ENCODE data around the gene PPP1R15A. TPM values are rescaled to one million over a fixed set of nuclear protein-coding genes. Genes with fewer than 3 reads are reported as not detected.
A peak's percentile ranks its signal among the peaks of the same experiment; 100 is the strongest.

The PPP1R15A gene
- total RNA-seq, 6 experiments from 2014 or later = 70.2 to 97.3 (median 89.6) TPM

DNA sequence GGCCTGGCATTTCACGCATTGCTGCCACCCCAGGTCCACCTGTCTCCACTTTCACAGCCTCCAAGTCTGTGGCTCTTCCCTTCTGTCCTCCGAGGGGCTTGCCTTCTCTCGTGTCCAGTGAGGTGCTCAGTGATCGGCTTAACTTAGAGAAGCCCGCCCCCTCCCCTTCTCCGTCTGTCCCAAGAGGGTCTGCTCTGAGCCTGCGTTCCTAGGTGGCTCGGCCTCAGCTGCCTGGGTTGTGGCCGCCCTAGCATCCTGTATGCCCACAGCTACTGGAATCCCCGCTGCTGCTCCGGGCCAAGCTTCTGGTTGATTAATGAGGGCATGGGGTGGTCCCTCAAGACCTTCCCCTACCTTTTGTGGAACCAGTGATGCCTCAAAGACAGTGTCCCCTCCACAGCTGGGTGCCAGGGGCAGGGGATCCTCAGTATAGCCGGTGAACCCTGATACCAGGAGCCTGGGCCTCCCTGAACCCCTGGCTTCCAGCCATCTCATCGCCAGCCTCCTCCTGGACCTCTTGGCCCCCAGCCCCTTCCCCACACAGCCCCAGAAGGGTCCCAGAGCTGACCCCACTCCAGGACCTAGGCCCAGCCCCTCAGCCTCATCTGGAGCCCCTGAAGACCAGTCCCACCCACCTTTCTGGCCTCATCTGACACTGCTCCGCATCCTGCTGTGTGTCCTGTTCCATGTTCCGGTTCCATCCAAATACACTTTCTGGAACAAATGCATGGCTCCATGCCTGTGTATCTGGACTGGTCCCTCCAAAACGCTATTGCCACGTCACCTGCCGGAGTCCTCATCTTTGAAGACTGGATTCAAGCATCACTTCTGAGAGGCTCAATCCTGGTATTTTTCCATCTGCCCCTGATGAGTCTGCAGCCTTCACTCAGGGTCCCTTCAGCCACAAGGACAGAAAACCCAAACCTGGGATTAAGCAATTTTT lies 50.6 kb downstream of the PPP1R15A start:
- no peak overlapping the region; the same call in 1 of the 2 replicates for H3K27ac Mint-ChIP-seq
- H3K27me3 Mint-ChIP-seq (ENCODE audit: insufficient read depth) = no peaks in the 10 kb centered on the region; the same call in 1 of the 2 replicates
- no peak for DNase-seq
- H3K4me3 Mint-ChIP-seq = no peak overlapping the region
- H3K36me3 Mint-ChIP-seq (ENCODE audit: low read depth) = peaks cover 17% of the 10 kb centered on the region
- H3K4me1 Mint-ChIP-seq (ENCODE audit: low read depth) = peaks cover 22% of the 10 kb centered on the region
- no peaks in the 10 kb centered on the region for H3K9me3 Mint-ChIP-seq
- no peak for TF ChIP-seq CTCF (IDR thresholded peaks at IDR 0.05)

DNA sequence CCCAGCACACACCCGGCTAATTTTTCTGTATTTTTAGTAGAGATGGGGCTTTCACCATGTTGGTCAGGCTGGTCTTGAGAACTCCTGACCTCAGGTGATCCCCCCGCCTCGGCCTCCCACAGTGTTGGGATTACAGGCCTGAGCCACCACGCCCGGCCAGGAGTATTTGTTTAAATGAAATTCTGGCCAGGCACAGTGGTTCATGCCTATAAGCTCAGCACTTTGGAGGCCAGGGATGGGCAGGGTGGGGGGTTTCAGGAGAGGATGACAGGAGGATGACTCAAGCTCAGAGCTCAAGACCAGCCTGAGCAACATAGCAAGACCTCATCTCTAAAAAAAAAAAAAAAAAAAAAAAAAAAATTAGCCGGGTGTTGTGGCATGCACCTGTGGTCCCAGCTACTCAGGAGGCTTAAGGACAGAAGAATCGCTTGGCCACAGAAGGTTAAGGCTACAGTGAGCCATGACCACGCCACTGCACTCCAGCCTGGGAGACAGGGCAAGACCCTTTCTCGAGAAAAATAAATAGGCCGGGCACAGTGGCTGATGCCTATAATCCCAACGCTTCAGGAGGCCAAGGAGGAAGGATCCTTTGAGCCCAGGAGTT lies 53.1 kb downstream of the PPP1R15A start:
- Mint-ChIP-seq H3K9me3 (no peaks in the 10 kb centered on the region), H3K4me3 (no peak overlapping the region), H3K36me3 (ENCODE audit: low read depth) (peaks cover 5% of the 10 kb centered on the region; the same call in 1 of the 2 replicates), H3K27me3 (ENCODE audit: insufficient read depth) (peaks cover 3% of the 10 kb centered on the region), H3K4me1 (ENCODE audit: low read depth) (peaks cover 22% of the 10 kb centered on the region), H3K27ac (peak overlapping the region; percentile 77)
- no peak for TF ChIP-seq CTCF (IDR thresholded peaks at IDR 0.05)
- DNase-seq = peak; percentile 75

Other genes with a start within 250 kb of the PPP1R15A start
- 1 to 10 TPM; 3.8 to 5.7 (median 4.4) TPM for gene DBP, start 235.0 kb upstream of the PPP1R15A start, total RNA-seq (2021; fragmentation: NEBNext Ultra II Directional; extraction: Animal tissue kit (Norgen Biotek cat#: 25700))
- gene CA11, start 226.2 kb upstream of the PPP1R15A start, total RNA-seq (2021; fragmentation: NEBNext Ultra II Directional; extraction: Animal tissue kit (Norgen Biotek cat#: 25700)) = 1 to 10 TPM in 4 of 6 experiments, under 1 TPM in 2; 0.53 to 2.5 (median 1.4) TPM
- gene NTN5, start 199.4 kb upstream of the PPP1R15A start, total RNA-seq (2021; fragmentation: NEBNext Ultra II Directional; extraction: Animal tissue kit (Norgen Biotek cat#: 25700)) = under 1 TPM in 4 of 6 experiments, not detected in 2; 0.12 to 0.23 (median 0.18) TPM
- gene FUT2, start 176.4 kb upstream of the PPP1R15A start, total RNA-seq (2021; fragmentation: NEBNext Ultra II Directional; extraction: Animal tissue kit (Norgen Biotek cat#: 25700)) = not detected
- 1 to 10 TPM; 2.7 to 4.5 (median 3.0) TPM for gene MAMSTR, start 152.7 kb upstream of the PPP1R15A start, total RNA-seq (2021; fragmentation: NEBNext Ultra II Directional; extraction: Animal tissue kit (Norgen Biotek cat#: 25700))
- under 1 TPM in 1 of 6 experiments, not detected in 5; 0.07 TPM for gene RASIP1, start 131.8 kb upstream of the PPP1R15A start, total RNA-seq (2021; fragmentation: NEBNext Ultra II Directional; extraction: Animal tissue kit (Norgen Biotek cat#: 25700))
- not detected for gene IZUMO1, start 125.5 kb upstream of the PPP1R15A start, total RNA-seq (2021; fragmentation: NEBNext Ultra II Directional; extraction: Animal tissue kit (Norgen Biotek cat#: 25700))
- gene FUT1, start 119.8 kb upstream of the PPP1R15A start, total RNA-seq (2021; fragmentation: NEBNext Ultra II Directional; extraction: Animal tissue kit (Norgen Biotek cat#: 25700)) = under 1 TPM in 3 of 6 experiments, not detected in 3; 0.05 to 0.06 (median 0.05) TPM
- gene FGF21, start 116.9 kb upstream of the PPP1R15A start, total RNA-seq (2021; fragmentation: NEBNext Ultra II Directional; extraction: Animal tissue kit (Norgen Biotek cat#: 25700)) = not detected
- gene BCAT2, start 61.4 kb upstream of the PPP1R15A start, total RNA-seq (2021; fragmentation: NEBNext Ultra II Directional; extraction: Animal tissue kit (Norgen Biotek cat#: 25700)) = 10 to 100 TPM; 31.3 to 41.2 (median 34.0) TPM
- gene HSD17B14, start 35.9 kb upstream of the PPP1R15A start, total RNA-seq (2021; fragmentation: NEBNext Ultra II Directional; extraction: Animal tissue kit (Norgen Biotek cat#: 25700)) = 1 to 10 TPM; 2.9 to 10.0 (median 8.9) TPM
- gene PLEKHA4, start 3.8 kb upstream of the PPP1R15A start, total RNA-seq (2021; fragmentation: NEBNext Ultra II Directional; extraction: Animal tissue kit (Norgen Biotek cat#: 25700)) = 10 to 100 TPM in 4 of 6 experiments, 1 to 10 TPM in 2; 7.7 to 15.1 (median 13.2) TPM
- gene TULP2, start 26.3 kb downstream of the PPP1R15A start, total RNA-seq (2021; fragmentation: NEBNext Ultra II Directional; extraction: Animal tissue kit (Norgen Biotek cat#: 25700)) = under 1 TPM in 1 of 6 experiments, not detected in 5; 0.38 TPM
- 100 to 1,000 TPM; 129 to 160 (median 152) TPM for gene NUCB1, start 27.9 kb downstream of the PPP1R15A start, total RNA-seq (2021; fragmentation: NEBNext Ultra II Directional; extraction: Animal tissue kit (Norgen Biotek cat#: 25700))
- not detected for gene DHDH, start 61.3 kb downstream of the PPP1R15A start, total RNA-seq (2021; fragmentation: NEBNext Ultra II Directional; extraction: Animal tissue kit (Norgen Biotek cat#: 25700))
- 100 to 1,000 TPM; 223 to 260 (median 244) TPM for gene BAX, start 82.5 kb downstream of the PPP1R15A start, total RNA-seq (2021; fragmentation: NEBNext Ultra II Directional; extraction: Animal tissue kit (Norgen Biotek cat#: 25700))
- 1,000 to 10,000 TPM; 2,438 to 4,450 (median 3,824) TPM for gene FTL, start 92.9 kb downstream of the PPP1R15A start, total RNA-seq (2021; fragmentation: NEBNext Ultra II Directional; extraction: Animal tissue kit (Norgen Biotek cat#: 25700))
- gene GYS1, start 120.9 kb downstream of the PPP1R15A start, total RNA-seq (2021; fragmentation: NEBNext Ultra II Directional; extraction: Animal tissue kit (Norgen Biotek cat#: 25700)) = 10 to 100 TPM; 76.0 to 90.8 (median 87.5) TPM
- gene RUVBL2, start 121.5 kb downstream of the PPP1R15A start, total RNA-seq (2021; fragmentation: NEBNext Ultra II Directional; extraction: Animal tissue kit (Norgen Biotek cat#: 25700)) = 100 to 1,000 TPM; 131 to 161 (median 159) TPM
- gene LHB, start 144.7 kb downstream of the PPP1R15A start, total RNA-seq (2021; fragmentation: NEBNext Ultra II Directional; extraction: Animal tissue kit (Norgen Biotek cat#: 25700)) = under 1 TPM in 1 of 6 experiments, not detected in 5; 0.46 TPM
- gene CGB3, start 151.9 kb downstream of the PPP1R15A start, total RNA-seq (2021; fragmentation: NEBNext Ultra II Directional; extraction: Animal tissue kit (Norgen Biotek cat#: 25700)) = not detected
- under 1 TPM in 1 of 6 experiments, not detected in 5; 0.55 TPM for gene CGB2, start 159.5 kb downstream of the PPP1R15A start, total RNA-seq (2021; fragmentation: NEBNext Ultra II Directional; extraction: Animal tissue kit (Norgen Biotek cat#: 25700))
- 1 to 10 TPM in 1 of 6 experiments, under 1 TPM in 1, not detected in 4; 0.38 to 1.0 TPM for gene CGB1, start 164.5 kb downstream of the PPP1R15A start, total RNA-seq (2021; fragmentation: NEBNext Ultra II Directional; extraction: Animal tissue kit (Norgen Biotek cat#: 25700))
- gene CGB5, start 171.4 kb downstream of the PPP1R15A start, total RNA-seq (2021; fragmentation: NEBNext Ultra II Directional; extraction: Animal tissue kit (Norgen Biotek cat#: 25700)) = under 1 TPM in 2 of 6 experiments, not detected in 4; 0.23 to 0.75 TPM
- gene CGB8, start 176.7 kb downstream of the PPP1R15A start, total RNA-seq (2021; fragmentation: NEBNext Ultra II Directional; extraction: Animal tissue kit (Norgen Biotek cat#: 25700)) = 1 to 10 TPM in 4 of 6 experiments, under 1 TPM in 1, not detected in 1; 0.83 to 3.8 (median 3.7) TPM
- 1 to 10 TPM in 4 of 6 experiments, under 1 TPM in 2; 0.36 to 2.2 (median 2.1) TPM for gene CGB7, start 185.3 kb downstream of the PPP1R15A start, total RNA-seq (2021; fragmentation: NEBNext Ultra II Directional; extraction: Animal tissue kit (Norgen Biotek cat#: 25700))
- gene NTF4, start 192.4 kb downstream of the PPP1R15A start, total RNA-seq (2021; fragmentation: NEBNext Ultra II Directional; extraction: Animal tissue kit (Norgen Biotek cat#: 25700)) = 1 to 10 TPM in 2 of 6 experiments, under 1 TPM in 2, not detected in 2; 0.82 to 1.5 (median 1.1) TPM
- gene KCNA7, start 200.3 kb downstream of the PPP1R15A start, total RNA-seq (2021; fragmentation: NEBNext Ultra II Directional; extraction: Animal tissue kit (Norgen Biotek cat#: 25700)) = not detected
- 100 to 1,000 TPM; 134 to 164 (median 156) TPM for gene SNRNP70, start 213.0 kb downstream of the PPP1R15A start, total RNA-seq (2021; fragmentation: NEBNext Ultra II Directional; extraction: Animal tissue kit (Norgen Biotek cat#: 25700))
- 10 to 100 TPM in 4 of 6 experiments, 1 to 10 TPM in 2; 9.3 to 12.7 (median 10.2) TPM for gene LIN7B, start 241.9 kb downstream of the PPP1R15A start, total RNA-seq (2021; fragmentation: NEBNext Ultra II Directional; extraction: Animal tissue kit (Norgen Biotek cat#: 25700))
- 1 to 10 TPM in 1 of 6 experiments, under 1 TPM in 5; 0.60 to 1.1 (median 0.71) TPM for gene C19orf73, start 246.7 kb downstream of the PPP1R15A start, total RNA-seq (2021; fragmentation: NEBNext Ultra II Directional; extraction: Animal tissue kit (Norgen Biotek cat#: 25700))
- 1 to 10 TPM; 1.9 to 2.4 (median 2.3) TPM for gene PPFIA3, start 247.1 kb downstream of the PPP1R15A start, total RNA-seq (2021; fragmentation: NEBNext Ultra II Directional; extraction: Animal tissue kit (Norgen Biotek cat#: 25700))

All from HFFc6 (cell line).